ENCODE results near the gene SMYD3. TPM values are rescaled to one million over a fixed set of nuclear protein-coding genes. Genes with fewer than 3 reads are reported as not detected.

The SMYD3 gene
- total and polyA plus RNA-seq, 10 of the 15 experiments (the other 5 are each of a cell fraction or from before 2014, with no cell fraction given), result 18.3 to 54.0 (median 24.8) TPM

- TF ChIP-seq TCF3 (IDR thresholded peaks at IDR 0.05; ENCODE audit: borderline replicate concordance, insufficient read depth, low read depth, low read length) (no peak), BHLHE40 (IDR thresholded peaks at IDR 0.05; ENCODE audit: borderline replicate concordance in 1 of 2, low read depth in 2 of 2, low read length in 1 of 2) (no peak), LARP7 (IDR thresholded peaks at IDR 0.05) (no peak), BCL3 (IDR thresholded peaks at IDR 0.05; ENCODE audit: borderline replicate concordance, insufficient read depth, low read depth, low read length, poor library complexity, severe bottlenecking) (no peak), GABPA (IDR thresholded peaks at IDR 0.05; ENCODE audit: low read depth) (no peak)
Observed at GRCh38 chr1:246169486-246169885, 337.6 kb downstream of the SMYD3 start (continued).

- Histone ChIP-seq H3K4me3 (no peak overlapping the region), H3K79me2 (ENCODE audit: control insufficient read depth, insufficient read depth, low read length) (no peaks in the 10 kb centered on the region), H3K9me3 (replicated peaks; ENCODE audit: control insufficient read depth, insufficient read depth, low read length) (no peaks in the 10 kb centered on the region; the same call in 2 of the 3 replicates), H3K36me3 (ENCODE audit: control insufficient read depth in 2 of 2, insufficient read depth in 2 of 2, low read length in 1 of 2) (no peaks in the 10 kb centered on the region), H3K27ac (ENCODE audit: control insufficient read depth, insufficient read depth) (no peak overlapping the region), H4K20me1 (ENCODE audit: control insufficient read depth, insufficient read depth) (no peaks in the 10 kb centered on the region), H3K27me3 (replicated peaks in 1 of 2; ENCODE audit: control insufficient read depth in 2 of 2, insufficient read depth in 2 of 2, low read length in 1 of 2) (no peaks in the 10 kb centered on the region), H3K9ac (ENCODE audit: control insufficient read depth, insufficient read depth, low read length) (no peak overlapping the region), H2AFZ (ENCODE audit: control insufficient read depth, low read depth, low read length) (no peak overlapping the region), H3K4me2 (ENCODE audit: control insufficient read depth, insufficient read depth) (no peak overlapping the region), H3K4me1 (ENCODE audit: control insufficient read depth, insufficient read depth, low read length) (peaks cover 3% of the 10 kb centered on the region; the same call in 1 of the 2 replicates)
- POLR2A ChIA-PET, result interaction anchor here (0.7 kb wide), 1 partner anchor 1762 kb away, joined by 3 read pairs; no protein-coding TSS in a partner anchor
- DNase-seq (ENCODE audit: low read depth, low spot score) (no peak), ATAC-seq (no peak), FAIRE-seq (no peak)
- SMC1A ChIA-PET (ENCODE audit: uncharacterized antibody, unreplicated experiment), result interaction anchor here (0.6 kb wide), 1 partner anchor 125 kb away, joined by 3 read pairs; no protein-coding TSS in a partner anchor
- in situ Hi-C loops (cut with MboI), result no loop called here
- intact Hi-C loops (cut with micrococcal nuclease; ENCODE audit: unreplicated experiment), result no loop called here
- TF ChIP-seq RBBP5 (conservative IDR thresholded peaks at IDR 0.05), result no peak
- no peak for TF ChIP-seq LARP7 (IDR thresholded peaks at IDR 0.05)
- no peak for TF ChIP-seq ZNF207 (IDR thresholded peaks at IDR 0.05; ENCODE audit: borderline replicate concordance)
- TF ChIP-seq SUZ12 (IDR thresholded peaks at IDR 0.05; ENCODE audit: unreplicated experiment), result no peak
- TF ChIP-seq USF1 (IDR thresholded peaks at IDR 0.05; ENCODE audit: borderline replicate concordance, extremely low read length, insufficient read depth, low read depth, low read length), result no peak
- TF ChIP-seq RFX5 (IDR thresholded peaks at IDR 0.05; ENCODE audit: low read depth, low read length), result no peak
- TF ChIP-seq FOS (IDR thresholded peaks at IDR 0.05; ENCODE audit: borderline replicate concordance, extremely low read depth, insufficient read length), result no peak
- no peak for TF ChIP-seq BCLAF1 (IDR thresholded peaks at IDR 0.05)
- TF ChIP-seq POLR2A (IDR thresholded peaks at IDR 0.05; ENCODE audit: low read depth, low read length), result no peak
- no peak for TF ChIP-seq YY1 (IDR thresholded peaks at IDR 0.05; ENCODE audit: low read depth, low read length)
- no peak for TF ChIP-seq IKZF1 (conservative IDR thresholded peaks at IDR 0.05)
- CTCF ChIA-PET, result no interaction called here
- RAD21 ChIA-PET (ENCODE audit: unreplicated experiment), result no interaction called here
- 78% methylated on average over 5 of the region's 5 CpGs for WGBS (ENCODE audit: insufficient coverage, insufficient replicate concordance, low lambda C conversion rate, missing lambda C conversion rate)
- BruUV-seq (replicated peaks), result no TSS peak
Observed at GRCh38 chr1:246169019-246169418, 338.1 kb downstream of the SMYD3 start.
